ENCODE data around the gene UNC80.

DNA sequence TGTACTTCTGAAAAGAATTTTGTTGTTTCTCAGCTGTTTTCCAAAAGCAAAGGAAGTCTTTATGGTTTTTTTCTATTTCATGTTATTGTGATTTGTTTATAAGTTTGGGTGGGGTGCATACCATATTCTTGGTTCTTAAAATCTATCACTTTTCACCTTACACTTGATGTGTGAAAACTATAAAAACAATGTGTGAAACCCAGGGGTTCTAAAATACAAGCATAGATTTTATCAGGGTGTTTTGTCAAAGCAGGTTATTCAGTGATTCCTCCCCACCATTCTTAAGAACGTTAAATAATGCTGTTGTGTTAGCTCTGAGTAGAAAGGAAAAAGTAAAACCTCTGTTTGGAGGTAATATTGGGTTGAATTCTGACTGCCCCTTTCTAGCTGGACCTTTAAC is 248.5 kb downstream of the UNC80 start:
- TF ChIP-seq, protein P1, sequence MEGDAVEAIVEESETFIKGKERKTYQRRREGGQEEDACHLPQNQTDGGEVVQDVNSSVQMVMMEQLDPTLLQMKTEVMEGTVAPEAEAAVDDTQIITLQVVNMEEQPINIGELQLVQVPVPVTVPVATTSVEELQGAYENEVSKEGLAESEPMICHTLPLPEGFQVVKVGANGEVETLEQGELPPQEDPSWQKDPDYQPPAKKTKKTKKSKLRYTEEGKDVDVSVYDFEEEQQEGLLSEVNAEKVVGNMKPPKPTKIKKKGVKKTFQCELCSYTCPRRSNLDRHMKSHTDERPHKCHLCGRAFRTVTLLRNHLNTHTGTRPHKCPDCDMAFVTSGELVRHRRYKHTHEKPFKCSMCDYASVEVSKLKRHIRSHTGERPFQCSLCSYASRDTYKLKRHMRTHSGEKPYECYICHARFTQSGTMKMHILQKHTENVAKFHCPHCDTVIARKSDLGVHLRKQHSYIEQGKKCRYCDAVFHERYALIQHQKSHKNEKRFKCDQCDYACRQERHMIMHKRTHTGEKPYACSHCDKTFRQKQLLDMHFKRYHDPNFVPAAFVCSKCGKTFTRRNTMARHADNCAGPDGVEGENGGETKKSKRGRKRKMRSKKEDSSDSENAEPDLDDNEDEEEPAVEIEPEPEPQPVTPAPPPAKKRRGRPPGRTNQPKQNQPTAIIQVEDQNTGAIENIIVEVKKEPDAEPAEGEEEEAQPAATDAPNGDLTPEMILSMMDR (IDR thresholded peaks at IDR 0.05; ENCODE audit: poor library complexity, severe bottlenecking): no peak
- TF ChIP-seq TAF1 (IDR thresholded peaks at IDR 0.05; ENCODE audit: low read depth) (no peak), EZH2 (IDR thresholded peaks at IDR 0.05; ENCODE audit: borderline replicate concordance, insufficient read depth, low read length, poor library complexity, severe bottlenecking) (no peak), SMC3 (conservative IDR thresholded peaks at IDR 0.05; ENCODE audit: poor library complexity) (no peak), POLR2AphosphoS5 (IDR thresholded peaks at IDR 0.05) (no peak), EP300 (conservative IDR thresholded peaks at IDR 0.05; ENCODE audit: poor library complexity, severe bottlenecking) (no peak), RAD21 (conservative IDR thresholded peaks at IDR 0.05) (no peak)
- TF ChIP-seq, protein P2, sequence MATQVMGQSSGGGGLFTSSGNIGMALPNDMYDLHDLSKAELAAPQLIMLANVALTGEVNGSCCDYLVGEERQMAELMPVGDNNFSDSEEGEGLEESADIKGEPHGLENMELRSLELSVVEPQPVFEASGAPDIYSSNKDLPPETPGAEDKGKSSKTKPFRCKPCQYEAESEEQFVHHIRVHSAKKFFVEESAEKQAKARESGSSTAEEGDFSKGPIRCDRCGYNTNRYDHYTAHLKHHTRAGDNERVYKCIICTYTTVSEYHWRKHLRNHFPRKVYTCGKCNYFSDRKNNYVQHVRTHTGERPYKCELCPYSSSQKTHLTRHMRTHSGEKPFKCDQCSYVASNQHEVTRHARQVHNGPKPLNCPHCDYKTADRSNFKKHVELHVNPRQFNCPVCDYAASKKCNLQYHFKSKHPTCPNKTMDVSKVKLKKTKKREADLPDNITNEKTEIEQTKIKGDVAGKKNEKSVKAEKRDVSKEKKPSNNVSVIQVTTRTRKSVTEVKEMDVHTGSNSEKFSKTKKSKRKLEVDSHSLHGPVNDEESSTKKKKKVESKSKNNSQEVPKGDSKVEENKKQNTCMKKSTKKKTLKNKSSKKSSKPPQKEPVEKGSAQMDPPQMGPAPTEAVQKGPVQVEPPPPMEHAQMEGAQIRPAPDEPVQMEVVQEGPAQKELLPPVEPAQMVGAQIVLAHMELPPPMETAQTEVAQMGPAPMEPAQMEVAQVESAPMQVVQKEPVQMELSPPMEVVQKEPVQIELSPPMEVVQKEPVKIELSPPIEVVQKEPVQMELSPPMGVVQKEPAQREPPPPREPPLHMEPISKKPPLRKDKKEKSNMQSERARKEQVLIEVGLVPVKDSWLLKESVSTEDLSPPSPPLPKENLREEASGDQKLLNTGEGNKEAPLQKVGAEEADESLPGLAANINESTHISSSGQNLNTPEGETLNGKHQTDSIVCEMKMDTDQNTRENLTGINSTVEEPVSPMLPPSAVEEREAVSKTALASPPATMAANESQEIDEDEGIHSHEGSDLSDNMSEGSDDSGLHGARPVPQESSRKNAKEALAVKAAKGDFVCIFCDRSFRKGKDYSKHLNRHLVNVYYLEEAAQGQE (IDR thresholded peaks at IDR 0.05; ENCODE audit: borderline replicate concordance): no peak
